IMR-90 (cell line): ENCODE data around the gene PLVAP. TPM values are rescaled to one million over a fixed set of nuclear protein-coding genes. Genes with fewer than 3 reads are reported as not detected.

ENCODE experiments used
- ATAC-seq: fragments of 200-7000 bp; cut with Tn5 transposase; 2 replicates; pipeline ENCODE4 v1.9.1; 2020; ENCODE audit warnings: low read depth, mild to moderate bottlenecking, moderate library complexity
- BruUV-seq: library from RNA; stranded (reverse); fragments of 400-500 nt; replicated peaks from 2 replicates; lab custom pipeline; 2021; lab: Mats Ljungman, UMichigan
- CTCF ChIA-PET: fragments of 300-600 bp; formaldehyde crosslinking; extraction: SDS; loops from one replicate; lab custom pipeline; 2021; ENCODE audit warnings: antibody characterized with exemption; lab: Yijun Ruan, JAX
- POLR2A ChIA-PET: fragments of 300-600 bp; sonication (Branson Sonifier 250); formaldehyde crosslinking; loops from one replicate; lab custom pipeline; 2022; ENCODE audit warnings: antibody characterized with exemption; ENCODE audit not compliant: unreplicated experiment; lab: Charles Lee
- DNase-seq: peaks from one replicate; pipeline ENCODE4 v3.0.0; 2013
- H2AFZ ChIP-seq: replicated peaks from 2 replicates; pipeline ENCODE3; 2013; ENCODE audit warnings: low read length, mild to moderate bottlenecking; ENCODE audit not compliant: poor library complexity
- H2AK5ac ChIP-seq: 2 replicates; pipeline ENCODE4 v1.6.1; 2013; ENCODE audit warnings: low read depth, low read length, inconsistent platforms
- H2AK9ac ChIP-seq: replicated peaks from 2 replicates; pipeline ENCODE3; 2013; ENCODE audit warnings: mild to moderate bottlenecking, low read depth, low read length, moderate library complexity; ENCODE audit not compliant: poor library complexity
- H2BK120ac ChIP-seq: 2 replicates; pipeline ENCODE4 v1.6.1; 2013; ENCODE audit warnings: low read depth, low read length, inconsistent platforms
- H2BK15ac ChIP-seq: 3 replicates; pipeline ENCODE4 v1.6.1; 2013; ENCODE audit warnings: low read depth, low read length, inconsistent platforms
- H2BK20ac ChIP-seq: 2 replicates; pipeline ENCODE4 v1.6.1; 2013; ENCODE audit warnings: low read depth, mild to moderate bottlenecking, inconsistent platforms, low read length, moderate library complexity
- H2BK5ac ChIP-seq: 2 replicates; pipeline ENCODE4 v1.6.1; 2013; ENCODE audit warnings: mild to moderate bottlenecking, low read depth, low read length, inconsistent platforms; ENCODE audit not compliant: poor library complexity, severe bottlenecking
- H3K14ac ChIP-seq: replicated peaks from 2 replicates; pipeline ENCODE4 v1.6.1; 2013; ENCODE audit warnings: low read depth, low read length, inconsistent platforms
- H3K18ac ChIP-seq: 2 replicates; pipeline ENCODE4 v1.6.1; 2013; ENCODE audit warnings: low read depth, low read length, control low read depth
- H3K23ac ChIP-seq: 2 replicates; pipeline ENCODE4 v1.6.1; 2013; ENCODE audit warnings: low read depth, low read length, inconsistent platforms
- H3K27ac ChIP-seq: 2 replicates; pipeline ENCODE4 v1.5.1; 2013; ENCODE audit warnings: mild to moderate bottlenecking, control low read depth, low read length; ENCODE audit not compliant: insufficient read depth
- H3K27me3 ChIP-seq: 2 replicates; pipeline ENCODE4 v1.6.1; 2013; ENCODE audit warnings: low read length; ENCODE audit not compliant: control insufficient read depth, insufficient read depth
- H3K36me3 ChIP-seq: 2 replicates; pipeline ENCODE4 v1.6.1; 2013; ENCODE audit warnings: low read length, mixed read lengths; ENCODE audit not compliant: control insufficient read depth, insufficient read depth
- H3K4ac ChIP-seq: 2 replicates; pipeline ENCODE4 v1.6.1; 2013; ENCODE audit warnings: low read depth, low read length, inconsistent platforms
- H3K4me1 ChIP-seq: 2 replicates; pipeline ENCODE4 v1.6.1; 2013; ENCODE audit warnings: low read length, mixed read lengths; ENCODE audit not compliant: control insufficient read depth, insufficient read depth
- H3K4me2 ChIP-seq: 2 replicates; pipeline ENCODE4 v1.6.1; 2013; ENCODE audit warnings: low read depth, mild to moderate bottlenecking, control low read depth, low read length, moderate library complexity
- H3K4me3 ChIP-seq: 2 replicates; pipeline ENCODE4 v1.5.1; 2013; ENCODE audit warnings: low read depth, mild to moderate bottlenecking, control low read depth, low read length, moderate library complexity; ENCODE audit not compliant: insufficient read depth
- H3K56ac ChIP-seq: 2 replicates; pipeline ENCODE4 v1.6.1; 2013; ENCODE audit warnings: low read length, inconsistent platforms; ENCODE audit not compliant: insufficient read depth; ENCODE audit errors: extremely low read depth
- H3K79me1 ChIP-seq, 2 experiments: 2 replicates each; pipeline ENCODE4 v1.6.1; 2013; ENCODE audit warnings: low read length in 2 of 2, inconsistent platforms in 1 of 2, low read depth in 1 of 2
- H3K9ac ChIP-seq: 2 replicates; pipeline ENCODE4 v1.6.1; 2013; ENCODE audit warnings: low read depth, low read length, control low read depth
- H3K9me1 ChIP-seq: 2 replicates; pipeline ENCODE4 v1.6.1; 2013; ENCODE audit warnings: low read length, inconsistent platforms; ENCODE audit not compliant: insufficient read depth
- H3K9me3 ChIP-seq: 2 replicates; pipeline ENCODE4 v1.6.1; 2013; ENCODE audit warnings: low read length; ENCODE audit not compliant: control insufficient read depth, insufficient read depth
- H4K20me1 ChIP-seq: 2 replicates; pipeline ENCODE4 v1.6.1; 2013; ENCODE audit warnings: low read length, inconsistent platforms; ENCODE audit not compliant: insufficient read depth
- H4K5ac ChIP-seq: 2 replicates; pipeline ENCODE4 v1.6.1; 2013; ENCODE audit warnings: mild to moderate bottlenecking, low read depth, low read length, control low read depth
- H4K8ac ChIP-seq, 2 experiments: 2 replicates each; pipeline ENCODE4 v1.6.1; 2013; ENCODE audit warnings: low read depth in 2 of 2, low read length in 2 of 2, control low read depth in 1 of 2, inconsistent platforms in 1 of 2
- H4K91ac ChIP-seq: 2 replicates; pipeline ENCODE4 v1.6.1; 2013; ENCODE audit warnings: low read depth, low read length, inconsistent platforms; ENCODE audit not compliant: insufficient read depth
- BHLHE40 ChIP-seq: fragments of 150-350 bp; IDR thresholded peaks from 2 replicates; pipeline ENCODE4 v1.6.1; 2016; ENCODE audit warnings: mild to moderate bottlenecking, low read depth, low read length
- CHD1 ChIP-seq: IDR thresholded peaks from 2 replicates; pipeline ENCODE4 v1.6.1; 2012; ENCODE audit warnings: low read depth, low read length, improper control_type of control experiment
- CTCF ChIP-seq: conservative IDR thresholded peaks from 2 replicates; pipeline ENCODE4 v1.5.1; 2012; ENCODE audit warnings: mild to moderate bottlenecking, low read depth, low read length, improper control_type of control experiment
- FOS ChIP-seq: fragments of 150-350 bp; IDR thresholded peaks from 2 replicates; pipeline ENCODE4 v1.6.1; 2016; ENCODE audit warnings: low read depth, low read length
- MAZ ChIP-seq: IDR thresholded peaks from 2 replicates; pipeline ENCODE4 v1.6.1; 2012; ENCODE audit warnings: low read depth, mild to moderate bottlenecking, low read length, improper control_type of control experiment, moderate library complexity, borderline replicate concordance
- MXI1 ChIP-seq: IDR thresholded peaks from 2 replicates; pipeline ENCODE4 v1.6.1; 2012; ENCODE audit warnings: low read depth, mild to moderate bottlenecking, low read length, moderate library complexity, borderline replicate concordance
- RAD21 ChIP-seq: IDR thresholded peaks from 2 replicates; pipeline ENCODE4 v1.6.1; 2012; ENCODE audit warnings: low read length, improper control_type of control experiment
- SMC3 ChIP-seq: fragments of 150-350 bp; IDR thresholded peaks from 2 replicates; pipeline ENCODE4 v1.6.1; 2016; ENCODE audit warnings: low read depth, mild to moderate bottlenecking, antibody characterized with exemption, low read length, moderate library complexity
- USF2 ChIP-seq: fragments of 150-350 bp; IDR thresholded peaks from 2 replicates; pipeline ENCODE4 v1.6.1; 2017; ENCODE audit warnings: mild to moderate bottlenecking, antibody characterized with exemption, low read length, low read depth
- WGBS, 2 experiments: methylation state at CpG; one replicate each; pipeline versions ENCODE4 v1.1.5 to v1.1.7; 2013; ENCODE audit warnings: missing lambda C conversion rate in 2 of 2; ENCODE audit not compliant: insufficient read length in 1 of 2; ENCODE audit errors: extremely low coverage in 2 of 2; 5-methylcytosine and 5-hydroxymethylcytosine counted together
- dilution Hi-C: fragments of 300-500 bp; cut with HindIII; formaldehyde crosslinking; loops from one replicate; pipeline ENCODE4 v1.14.3; 2018; ENCODE audit warnings: low sequenced_read_pairs; ENCODE audit not compliant: unreplicated experiment
- in situ Hi-C: fragments of 300-500 bp; cut with MboI; formaldehyde crosslinking; loops from 3 replicates; pipeline ENCODE4 v1.14.3; 2019; ENCODE audit warnings: low sequenced_read_pairs, inconsistent platforms, mixed read lengths
- intact Hi-C: fragments of 100-400 bp; cut with micrococcal nuclease; formaldehyde crosslinking; loops from 2 replicates; pipeline ENCODE4 v1.10.0; 2022
- polyA plus RNA-seq, 3 experiments: library from polyadenylated mRNA; depleted of rRNA; stranded (reverse); fragments of >200 nt; gene quantifications; 2 replicates each; pipeline ENCODE4 v1.2.3, GENCODE V29; 2012; ENCODE audit warnings: low replicate concordance in 1 of 3
- total RNA-seq: library from RNA; depleted of rRNA; stranded (reverse); fragments of >200 nt; gene quantifications from 2 replicates; pipeline ENCODE4 v1.2.3, GENCODE V29; 2012

PLVAP gene
- total and polyA plus RNA-seq, 2 of the 4 experiments (the other 2 are of a cell fraction) = not detected

- H2BK20ac ChIP-seq = no peak overlapping the region
- H4K91ac ChIP-seq = no peak overlapping the region
- no peaks in the 10 kb centered on the region for H3K9me3 ChIP-seq
- peak overlapping the region; percentile 70 for H2AK9ac ChIP-seq
- H3K27ac ChIP-seq = no peak overlapping the region
- no peaks in the 10 kb centered on the region for H3K9me1 ChIP-seq
- no peak overlapping the region for H3K4ac ChIP-seq
- no peak overlapping the region for H3K4me3 ChIP-seq
- H3K4me2 ChIP-seq = no peak overlapping the region
- H3K36me3 ChIP-seq = peaks cover 47% of the 10 kb centered on the region
- 95% methylated on average over 5 of the region's 19 CpGs; no CpG with 5 or more reads in 1 of the 2 experiments for whole genome bisulfite sequencing, 2 experiments
- H3K27me3 ChIP-seq = no peaks in the 10 kb centered on the region
- no peak overlapping the region for H3K23ac ChIP-seq
- no peak overlapping the region for H3K56ac ChIP-seq
- H3K18ac ChIP-seq = no peak overlapping the region
- peaks cover 8% of the 10 kb centered on the region; the same call in 1 of the 2 replicates for H4K20me1 ChIP-seq
- no peak overlapping the region for H4K5ac ChIP-seq
- no peak overlapping the region for H2BK5ac ChIP-seq
- H3K79me1 ChIP-seq = peaks cover 3 to 10% of the 10 kb centered on the region in 2 experiments; a peak in 2 of 4 replicates
- BruUV-seq = no TSS peak
- TF ChIP-seq FOS (no peak), CTCF (no peak), BHLHE40 (no peak), SMC3 (no peak), CHD1 (no peak), MAZ (no peak), USF2 (no peak), MXI1 (no peak), RAD21 (no peak)
- H4K8ac ChIP-seq = no peak overlapping the region
- no peak overlapping the region for H3K9ac ChIP-seq
- no peak overlapping the region for H2BK15ac ChIP-seq
- no peak for DNase-seq
- intact Hi-C loops (no loop called here), in situ Hi-C loops (no loop called here), dilution Hi-C loops (no loop called here)
- POLR2A ChIA-PET = no interaction called here
- no peak for ATAC-seq
- no peak overlapping the region for H2AFZ ChIP-seq
- CTCF ChIA-PET = no interaction called here
- no peak overlapping the region for H3K14ac ChIP-seq
- H2AK5ac ChIP-seq = no peak overlapping the region
- H2BK120ac ChIP-seq = no peak overlapping the region
- no peaks in the 10 kb centered on the region for H3K4me1 ChIP-seq
These were observed 55.3 kb downstream of the PLVAP start for GRCh38 chr19:17321655-17322489.
